Common myeloid progenitor, CD34-positive (primary cell): ENCODE measurements around the gene DPY19L2.
"Not testable (repeated sequence)": the region's sequence is repeated elsewhere in the genome, so short reads cannot be mapped to it uniquely, and the experiment has no call there.

Experiments used
- CTCF ChIA-PET: fragments of 350-600 bp; sonication (Branson Sonifier 250); formaldehyde crosslinking; loops from one replicate; lab custom pipeline; 2021; ENCODE audit warnings: antibody characterized with exemption; lab: Charles Lee
- POLR2A ChIA-PET: fragments of 350-600 bp; sonication (Branson Sonifier 250); formaldehyde crosslinking; loops from one replicate; lab custom pipeline; 2021; ENCODE audit warnings: antibody characterized with exemption; lab: Charles Lee
- DNase-seq, 3 donors: peaks; one replicate each; pipeline versions ENCODE4 v3.0.0 to v3.0.0-alpha.2; 2013
- H3K27ac ChIP-seq, 2 experiments: 1 replicate in 1 of 2; 2 replicates in 1 of 2; pipeline ENCODE4 v1.7.0; 2013; ENCODE audit warnings: inconsistent platforms in 2 of 2, low read length in 2 of 2, mild to moderate bottlenecking in 2 of 2, low read depth in 1 of 2, moderate library complexity in 1 of 2; ENCODE audit not compliant: severe bottlenecking in 2 of 2, insufficient read depth in 1 of 2, poor library complexity in 1 of 2
- H3K27me3 ChIP-seq, 5 experiments: replicated peaks in 2 of 5; 1 replicate in 3 of 5; 2 replicates in 2 of 5; pipeline versions ENCODE4 v1.6.1 to v1.7.0; 2013; ENCODE audit warnings: low read length in 4 of 5, mild to moderate bottlenecking in 2 of 5, moderate library complexity in 2 of 5, inconsistent platforms in 1 of 5; ENCODE audit not compliant: insufficient read depth in 5 of 5, control insufficient read depth in 4 of 5
- H3K36me3 ChIP-seq, 4 experiments: 1 replicate in 2 of 4; 2 replicates in 2 of 4; pipeline versions ENCODE4 v1.6.1 to v1.7.0; 2013; ENCODE audit warnings: low read length in 3 of 4, control low read depth in 1 of 4, mild to moderate bottlenecking in 1 of 4; ENCODE audit not compliant: control insufficient read depth in 4 of 4, insufficient read depth in 4 of 4
- H3K4me1 ChIP-seq, 4 experiments: 1 replicate in 3 of 4; 2 replicates in 1 of 4; pipeline versions ENCODE4 v1.6.1 to v1.7.1; 2013; ENCODE audit warnings: low read length in 3 of 4, mild to moderate bottlenecking in 3 of 4, control low read depth in 1 of 4, inconsistent platforms in 1 of 4, moderate library complexity in 1 of 4; ENCODE audit not compliant: control insufficient read depth in 4 of 4, insufficient read depth in 4 of 4; ENCODE audit errors: control extremely low read depth in 1 of 4
- H3K4me3 ChIP-seq, 7 experiments: 1 replicate in 4 of 7; 2 replicates in 3 of 7; pipeline versions ENCODE4 v1.5.1 to v1.7.0; 2013; ENCODE audit warnings: mild to moderate bottlenecking in 7 of 7, low read length in 6 of 7, moderate library complexity in 6 of 7, inconsistent platforms in 2 of 7, low read depth in 2 of 7, control low read depth in 1 of 7; ENCODE audit not compliant: insufficient read depth in 4 of 7, control insufficient read depth in 1 of 7; ENCODE audit errors: extremely low read depth in 1 of 7
- H3K9me3 ChIP-seq, 5 experiments: 1 replicate in 4 of 5; 2 replicates in 1 of 5; pipeline versions ENCODE4 v1.6.1 to v1.7.1; 2013; ENCODE audit warnings: low read length in 4 of 5, mild to moderate bottlenecking in 2 of 5, inconsistent platforms in 1 of 5, low read depth in 1 of 5, moderate library complexity in 1 of 5; ENCODE audit not compliant: control insufficient read depth in 4 of 5, insufficient read depth in 2 of 5; ENCODE audit errors: control extremely low read depth in 1 of 5
- WGBS: methylation state at CpG from one replicate; pipeline ENCODE4 v1.1.5; 2013; ENCODE audit not compliant: insufficient coverage; 5-methylcytosine and 5-hydroxymethylcytosine counted together

The DPY19L2 gene

GRCh38 chr12:63712376-63712974 is 44.2 kb upstream of the DPY19L2 start:
- H3K4me3 ChIP-seq, H3K4me1 ChIP-seq, H3K27me3 ChIP-seq, H3K36me3 ChIP-seq, POLR2A ChIA-PET, DNase-seq, CTCF ChIA-PET, H3K9me3 ChIP-seq, H3K27ac ChIP-seq: not testable (repeated sequence)
- WGBS = no CpG with 5 or more reads among the region's 2 CpGs

DNA sequence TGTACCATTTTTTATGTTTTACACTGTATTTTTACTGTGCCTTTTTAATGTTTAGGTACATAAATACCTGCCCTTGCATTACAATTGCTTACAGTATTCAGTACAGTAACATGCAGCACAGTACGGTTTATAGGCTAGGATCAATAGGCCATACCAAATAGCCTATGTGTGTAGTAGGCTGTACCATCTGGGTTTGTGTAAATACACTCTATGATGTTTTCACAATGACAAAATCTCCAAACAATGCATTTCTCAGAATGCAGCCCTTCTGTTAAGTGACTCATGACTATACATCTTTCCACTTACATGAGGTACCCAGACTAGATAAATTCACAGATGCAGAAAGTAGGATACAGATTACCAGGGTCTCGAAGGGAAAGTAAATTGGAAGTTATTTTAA is 43.0 kb upstream of the DPY19L2 start:
- H3K36me3 ChIP-seq, H3K9me3 ChIP-seq, H3K4me3 ChIP-seq, H3K27ac ChIP-seq, H3K4me1 ChIP-seq, DNase-seq, CTCF ChIA-PET, H3K27me3 ChIP-seq, POLR2A ChIA-PET: not testable (repeated sequence)
- no CpG with 5 or more reads among the region's 2 CpGs for WGBS

DNA sequence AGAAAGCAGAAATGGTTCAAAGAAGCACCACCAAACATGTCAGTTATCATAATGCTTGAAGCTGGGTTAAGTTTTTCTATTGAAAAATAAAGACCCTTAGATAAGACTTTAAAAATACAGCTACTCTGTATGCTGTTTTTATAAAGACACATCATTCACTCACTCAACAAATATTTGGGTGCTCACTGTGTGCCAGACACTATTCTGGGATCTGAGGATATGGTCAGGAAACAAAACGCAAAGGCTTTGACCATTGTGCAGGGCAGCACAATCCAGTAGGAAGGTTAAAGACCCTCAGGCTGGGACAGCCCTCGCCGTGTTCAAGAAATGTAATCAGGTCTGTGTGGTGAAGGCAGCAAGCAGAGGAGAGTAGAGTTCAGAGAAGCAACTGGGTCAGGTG is 38.0 kb upstream of the DPY19L2 start:
- Histone ChIP-seq H3K4me3 (no peak overlapping the region), H3K27ac (no peak overlapping the region), H3K27me3 (no peaks in the 10 kb centered on the region), H3K9me3 (no peaks in the 10 kb centered on the region), H3K36me3 (no peaks in the 10 kb centered on the region), H3K4me1 (no peaks in the 10 kb centered on the region)
- ChIA-PET CTCF (no interaction called here), POLR2A (no interaction called here)
- WGBS = 100% methylated on average over 3 of the region's 3 CpGs
- DNase-seq = no peak

DNA sequence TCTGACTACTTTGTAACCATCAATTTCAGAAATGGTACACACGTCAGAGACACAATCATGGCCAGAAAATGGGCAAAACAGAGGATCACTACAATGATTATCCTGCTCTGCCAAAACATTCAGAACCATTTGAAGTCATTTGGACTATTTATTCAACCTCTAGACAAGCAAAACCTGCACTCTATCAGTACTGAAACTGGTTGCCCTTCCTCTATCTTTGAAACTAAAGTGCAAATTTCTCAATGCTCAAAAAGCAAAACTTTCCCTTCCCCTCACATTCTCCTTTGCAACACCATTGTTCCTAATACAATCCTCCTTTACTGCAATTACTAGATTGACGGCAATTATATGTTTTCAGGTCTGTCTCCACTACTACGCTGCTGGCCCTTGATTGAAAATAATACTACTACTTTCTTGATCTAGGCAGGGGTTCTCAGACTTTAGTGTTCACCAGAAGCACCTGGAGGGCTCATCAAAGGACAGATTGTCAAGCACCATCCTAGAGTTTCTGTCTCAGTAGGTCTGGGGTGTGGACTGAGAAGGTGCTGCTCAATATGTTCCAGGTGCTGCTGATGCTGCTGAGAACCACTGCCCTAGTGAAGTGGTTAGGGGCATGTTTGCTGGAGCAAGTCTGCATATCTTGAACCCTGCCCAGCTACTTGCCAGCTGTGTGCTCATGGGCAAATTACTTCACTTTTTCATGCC is 31.5 kb upstream of the DPY19L2 start:
- H3K4me1 ChIP-seq, H3K36me3 ChIP-seq, DNase-seq, POLR2A ChIA-PET, H3K27me3 ChIP-seq, H3K9me3 ChIP-seq, H3K27ac ChIP-seq, H3K4me3 ChIP-seq, CTCF ChIA-PET: not testable (repeated sequence)
- WGBS = 93% methylated on average over 3 of the region's 3 CpGs

DNA sequence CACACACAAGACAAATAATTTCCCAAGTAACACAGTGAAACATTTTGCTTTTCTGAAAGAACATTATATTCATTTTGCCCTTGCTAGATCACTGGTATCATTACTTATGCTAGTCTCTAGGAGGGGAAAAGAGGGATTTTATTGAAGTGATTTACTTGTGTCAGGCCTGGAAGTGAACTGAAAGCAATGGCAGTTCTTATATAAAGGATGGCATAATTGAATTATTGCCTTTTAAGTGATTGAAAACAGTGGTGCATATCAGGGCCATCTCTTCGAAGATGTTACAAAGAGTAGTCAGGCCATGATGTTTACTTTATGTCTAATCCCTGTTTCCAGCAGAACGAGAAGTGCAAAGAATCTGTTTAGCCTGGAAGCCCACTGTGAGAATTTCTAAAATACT is 30.7 kb upstream of the DPY19L2 start:
- CTCF ChIA-PET, POLR2A ChIA-PET, H3K27ac ChIP-seq, H3K4me1 ChIP-seq, DNase-seq, H3K4me3 ChIP-seq, H3K27me3 ChIP-seq, H3K36me3 ChIP-seq, H3K9me3 ChIP-seq: not testable (repeated sequence)
- no CpG with 5 or more reads among the region's 2 CpGs for WGBS

DNA sequence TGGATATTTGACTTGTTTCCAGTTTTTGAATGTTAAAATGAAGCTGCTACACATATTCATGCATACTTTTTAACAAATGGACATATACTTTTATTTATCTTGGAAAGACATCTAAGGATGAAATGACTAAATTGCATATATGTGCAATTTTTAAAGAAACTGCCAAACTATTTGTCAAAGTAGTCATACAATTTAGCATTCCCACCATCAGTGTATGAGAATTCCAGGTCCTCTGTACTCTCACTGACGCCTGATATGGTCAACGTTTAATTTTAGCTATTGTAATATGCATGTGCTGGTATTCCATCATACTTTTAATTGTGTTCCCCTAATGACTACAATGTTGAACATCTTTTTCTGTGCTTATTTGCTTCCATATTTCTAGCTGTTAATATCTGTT is 22.5 kb upstream of the DPY19L2 start:
- WGBS = no CpG with 5 or more reads among the region's 2 CpGs
- H3K27ac ChIP-seq, H3K36me3 ChIP-seq, H3K4me3 ChIP-seq, H3K4me1 ChIP-seq, CTCF ChIA-PET, H3K9me3 ChIP-seq, H3K27me3 ChIP-seq, POLR2A ChIA-PET, DNase-seq: not testable (repeated sequence)

DNA sequence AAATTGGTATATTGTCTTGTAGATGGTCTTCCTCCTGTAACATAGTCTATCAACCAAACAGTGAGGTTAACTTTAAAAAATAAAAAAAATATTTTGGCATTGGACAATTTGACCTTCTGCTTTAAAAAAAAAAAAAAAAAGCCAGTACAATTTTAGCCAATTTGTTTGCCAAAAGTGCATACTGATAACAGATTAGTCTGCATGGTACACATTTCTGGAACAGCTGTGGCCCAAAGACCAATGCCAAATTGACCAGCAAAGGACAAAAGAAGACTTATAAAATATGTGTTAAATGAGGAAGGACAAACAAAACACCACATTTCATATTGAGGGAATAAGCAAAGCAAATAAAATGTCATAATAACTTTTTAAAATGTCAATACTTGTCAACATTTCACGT is 20.8 kb upstream of the DPY19L2 start:
- CTCF ChIA-PET, H3K4me3 ChIP-seq, H3K9me3 ChIP-seq, H3K36me3 ChIP-seq, POLR2A ChIA-PET, H3K4me1 ChIP-seq, DNase-seq, H3K27me3 ChIP-seq, H3K27ac ChIP-seq: not testable (repeated sequence)
- no CpG with 5 or more reads among the region's 1 CpG for WGBS
